Measurements from ENCODE around the gene SLFNL1.

SLFNL1 gene

DNA sequence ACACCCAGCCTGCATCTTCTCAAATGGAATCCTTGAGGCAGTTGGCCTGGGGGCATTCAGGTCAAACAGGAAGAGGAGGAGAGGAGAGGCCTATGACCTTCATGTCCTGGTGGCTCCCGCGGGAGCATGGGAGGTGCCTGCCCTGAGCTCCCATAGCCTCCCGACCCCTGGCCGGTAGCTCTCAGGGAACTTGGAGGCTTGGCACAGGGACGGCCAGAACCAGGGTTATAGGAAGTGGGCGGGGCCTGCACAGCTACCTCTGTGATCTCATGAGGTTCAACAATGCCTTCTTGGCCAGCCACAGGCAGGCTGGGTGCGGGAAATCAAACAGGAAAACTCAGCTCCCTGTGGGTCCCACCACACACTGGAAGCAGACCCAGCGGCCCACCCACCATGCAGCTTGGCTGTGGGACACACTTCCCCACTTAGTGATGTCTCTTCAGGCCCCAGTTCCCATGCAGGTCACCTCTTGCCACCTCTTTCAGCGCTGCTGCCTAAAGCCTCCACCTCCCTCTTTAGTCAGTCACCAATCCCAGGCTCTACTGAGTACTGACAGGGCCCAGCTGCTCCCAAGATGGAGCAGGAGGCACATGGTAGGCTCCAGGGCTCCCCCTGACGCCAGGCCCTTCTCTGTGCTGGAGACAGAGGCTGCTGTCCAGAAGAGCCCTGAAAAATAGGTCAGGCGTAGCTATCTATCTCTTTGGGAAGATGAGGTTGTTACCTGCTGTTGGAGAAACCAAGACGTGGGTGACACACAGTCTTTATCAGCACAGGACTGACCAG is at the start of gene SLFNL1:
SLFNL1 (minus strand) TSS at position 200 of the 783 bp plus-strand sequence. CDS start 1,065 bp downstream, outside the sequence.
- no peak within 1 kb of the TSS for H3K4me3 ChIP-seq (ENCODE audit: low read depth, low read length)
- TF ChIP-seq, protein P1, sequence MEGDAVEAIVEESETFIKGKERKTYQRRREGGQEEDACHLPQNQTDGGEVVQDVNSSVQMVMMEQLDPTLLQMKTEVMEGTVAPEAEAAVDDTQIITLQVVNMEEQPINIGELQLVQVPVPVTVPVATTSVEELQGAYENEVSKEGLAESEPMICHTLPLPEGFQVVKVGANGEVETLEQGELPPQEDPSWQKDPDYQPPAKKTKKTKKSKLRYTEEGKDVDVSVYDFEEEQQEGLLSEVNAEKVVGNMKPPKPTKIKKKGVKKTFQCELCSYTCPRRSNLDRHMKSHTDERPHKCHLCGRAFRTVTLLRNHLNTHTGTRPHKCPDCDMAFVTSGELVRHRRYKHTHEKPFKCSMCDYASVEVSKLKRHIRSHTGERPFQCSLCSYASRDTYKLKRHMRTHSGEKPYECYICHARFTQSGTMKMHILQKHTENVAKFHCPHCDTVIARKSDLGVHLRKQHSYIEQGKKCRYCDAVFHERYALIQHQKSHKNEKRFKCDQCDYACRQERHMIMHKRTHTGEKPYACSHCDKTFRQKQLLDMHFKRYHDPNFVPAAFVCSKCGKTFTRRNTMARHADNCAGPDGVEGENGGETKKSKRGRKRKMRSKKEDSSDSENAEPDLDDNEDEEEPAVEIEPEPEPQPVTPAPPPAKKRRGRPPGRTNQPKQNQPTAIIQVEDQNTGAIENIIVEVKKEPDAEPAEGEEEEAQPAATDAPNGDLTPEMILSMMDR (IDR thresholded peaks at IDR 0.05; ENCODE audit: low read depth, low read length, missing control alignments), result no peak
- in situ Hi-C loops (cut with HindIII; ENCODE audit: low sequenced_read_pairs), result no loop called here
- no peak for DNase-seq (ENCODE audit: low read depth)

DNA sequence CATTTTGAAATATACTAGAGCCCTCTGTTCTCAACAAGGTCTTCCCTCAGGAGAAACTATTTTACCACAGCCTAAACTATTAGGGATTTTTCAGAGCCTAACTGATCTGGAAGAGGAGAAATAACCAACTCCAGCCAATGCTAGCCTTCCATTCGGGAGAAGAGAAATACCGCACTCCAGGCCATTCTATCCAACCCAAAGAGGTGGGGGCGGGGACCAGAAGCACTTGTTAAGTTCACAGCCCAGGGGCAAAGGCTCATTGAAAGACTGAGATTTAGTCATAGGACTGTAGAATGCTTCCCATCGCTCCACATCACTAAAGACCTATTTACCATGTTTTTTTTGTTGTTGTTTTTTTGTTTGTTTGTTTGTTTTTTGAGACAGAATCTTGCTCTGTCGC is 35.4 kb upstream of the SLFNL1 start:
- no peak overlapping the region for H3K4me3 ChIP-seq (ENCODE audit: low read depth, low read length)
- no peak for DNase-seq (ENCODE audit: low read depth)
- TF ChIP-seq, protein P1 (IDR thresholded peaks at IDR 0.05; ENCODE audit: low read depth, low read length, missing control alignments), result no peak
- in situ Hi-C loops (cut with HindIII; ENCODE audit: low sequenced_read_pairs), result no loop called here

DNA sequence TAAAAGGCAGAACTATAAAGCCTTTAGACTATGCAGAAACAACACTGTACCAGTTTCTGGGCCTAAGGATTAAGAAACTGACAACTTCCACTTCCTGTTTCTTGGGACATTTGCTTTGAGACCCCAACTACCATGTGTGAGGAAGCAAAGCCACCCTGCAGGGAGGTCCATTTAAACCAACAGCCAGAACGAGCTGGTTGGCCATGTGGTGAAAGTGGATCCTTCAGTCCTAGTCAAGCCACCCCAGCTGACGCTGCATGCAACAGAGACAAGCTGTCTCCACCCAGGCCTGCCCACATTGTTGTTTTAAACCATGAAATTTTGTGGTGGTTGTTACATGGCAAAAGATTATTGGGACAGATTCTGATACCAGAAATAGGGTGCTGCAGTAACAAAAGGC is 31.8 kb upstream of the SLFNL1 start:
- TF ChIP-seq, protein P1 (IDR thresholded peaks at IDR 0.05; ENCODE audit: low read depth, low read length, missing control alignments), result no peak
- H3K4me3 ChIP-seq (ENCODE audit: low read depth, low read length), result no peak overlapping the region
- DNase-seq (ENCODE audit: low read depth), result no peak
- in situ Hi-C loops (cut with HindIII; ENCODE audit: low sequenced_read_pairs), result no loop called here

DNA sequence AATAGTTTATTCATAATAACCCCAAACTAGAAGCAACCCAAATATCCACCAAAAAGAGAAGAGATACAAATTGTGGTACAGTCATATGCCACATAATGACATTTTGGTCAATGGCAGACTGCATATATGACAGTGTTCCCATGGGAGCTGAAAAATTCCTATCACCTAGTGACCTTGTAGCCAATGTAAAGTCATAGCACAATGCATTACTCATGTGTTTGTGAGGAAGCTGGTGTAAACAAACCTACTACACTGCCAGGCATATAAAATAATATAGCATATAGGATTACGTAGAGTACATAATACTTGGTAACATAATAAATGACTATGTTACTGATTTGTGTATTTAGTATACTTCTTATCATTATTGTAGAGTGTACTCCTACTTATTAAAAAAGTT is 29.5 kb upstream of the SLFNL1 start:
- TF ChIP-seq, protein P1 (IDR thresholded peaks at IDR 0.05; ENCODE audit: low read depth, low read length, missing control alignments), result no peak
- in situ Hi-C loops (cut with HindIII; ENCODE audit: low sequenced_read_pairs), result no loop called here
- DNase-seq (ENCODE audit: low read depth), result no peak
- H3K4me3 ChIP-seq (ENCODE audit: low read depth, low read length), result no peak overlapping the region

DNA sequence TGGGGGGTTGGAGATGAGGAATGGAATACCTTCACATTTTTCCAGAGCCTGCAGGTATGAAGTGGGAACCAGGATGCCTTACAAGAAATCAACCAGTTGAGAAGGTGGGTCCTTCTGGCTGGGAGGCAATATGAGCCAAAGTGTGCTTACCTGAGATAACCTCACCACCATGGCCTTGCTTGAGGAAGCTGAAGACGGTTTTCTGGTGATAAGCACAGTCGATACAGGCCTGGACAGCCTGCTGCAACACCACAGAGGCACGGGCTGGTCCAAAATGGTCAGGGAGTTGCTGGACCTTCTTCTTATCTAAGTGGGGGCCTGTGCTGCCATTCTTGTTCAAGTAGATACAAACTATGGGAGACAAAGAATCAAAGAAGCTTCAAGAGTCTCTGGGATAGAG is 27.0 kb upstream of the SLFNL1 start:
- TF ChIP-seq, protein P1 (IDR thresholded peaks at IDR 0.05; ENCODE audit: low read depth, low read length, missing control alignments), result no peak
- in situ Hi-C loops (cut with HindIII; ENCODE audit: low sequenced_read_pairs), result no loop called here
- DNase-seq (ENCODE audit: low read depth), result no peak
- no peak overlapping the region for H3K4me3 ChIP-seq (ENCODE audit: low read depth, low read length)

DNA sequence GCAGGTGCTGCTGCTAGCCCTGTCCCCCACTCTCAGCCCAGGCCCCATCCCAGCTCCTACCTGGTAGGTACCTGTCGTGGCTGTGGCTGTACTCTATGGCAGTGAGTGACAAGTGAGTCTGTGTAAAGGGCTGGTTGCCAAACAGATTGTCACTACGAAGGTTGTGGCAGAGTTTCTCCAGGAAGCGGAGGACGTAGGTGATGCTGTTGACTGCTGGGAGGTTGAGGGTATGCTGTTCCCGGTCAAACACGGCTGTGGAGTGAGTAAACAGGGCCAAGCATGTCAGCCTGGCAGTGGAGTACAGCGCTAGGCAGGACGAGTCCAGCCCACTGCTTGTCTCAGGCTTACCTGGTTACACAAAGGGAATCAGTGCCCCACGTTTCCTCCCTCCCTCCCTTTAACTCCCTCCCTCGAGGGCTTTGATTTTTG is 24.8 kb upstream of the SLFNL1 start:
- no peak overlapping the region for H3K4me3 ChIP-seq (ENCODE audit: low read depth, low read length)
- TF ChIP-seq, protein P1 (IDR thresholded peaks at IDR 0.05; ENCODE audit: low read depth, low read length, missing control alignments), result no peak
- in situ Hi-C loops (cut with HindIII; ENCODE audit: low sequenced_read_pairs), result no loop called here
- no peak for DNase-seq (ENCODE audit: low read depth)

Measured in astrocyte of the cerebellum (primary cell).